ENCODE measurements around the gene LRRC7.

- TF ChIP-seq CTCF (IDR thresholded peaks at IDR 0.05) = no peak
- TF ChIP-seq POLR2AphosphoS5 (IDR thresholded peaks at IDR 0.05; ENCODE audit: low read depth, low read length) = no peak
- TF ChIP-seq TCF7L2 (IDR thresholded peaks at IDR 0.05; ENCODE audit: low read depth, low read length) = no peak
Observed at GRCh38 chr1:69613414-69613813, 45.7 kb downstream of the LRRC7 start.

All from Panc1 (cell line).